Inferior parietal cortex (tissue), 1 donor: ENCODE results near the gene PDGFC.
A peak's percentile ranks its signal among the peaks of the same experiment; 100 is the strongest.

Experiments used
- DNase-seq: peaks from one replicate; pipeline ENCODE4 v3.0.0-alpha.2; 2016; ENCODE audit errors: extremely low spot score

Gene PDGFC

DNA sequence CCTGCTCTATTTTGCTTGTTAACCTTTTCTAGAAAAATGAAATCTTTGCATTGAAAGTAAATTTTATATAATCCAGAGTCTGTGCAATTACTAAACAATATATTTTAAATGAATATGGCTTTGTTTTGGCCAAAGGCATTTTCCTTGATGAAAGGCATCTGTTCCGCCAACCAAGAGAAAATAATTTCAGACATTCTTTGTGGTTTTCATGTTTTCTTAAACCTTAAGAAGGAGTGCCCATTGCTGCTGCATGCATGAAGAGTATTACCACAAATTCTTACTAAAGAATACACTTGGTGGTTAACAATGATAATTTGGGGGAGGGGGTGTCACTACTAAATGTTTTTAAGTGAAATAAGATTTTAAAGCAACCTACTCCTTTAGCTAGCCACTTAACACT lies 2.7 kb upstream of the PDGFC start:
- no peak for DNase-seq

DNA sequence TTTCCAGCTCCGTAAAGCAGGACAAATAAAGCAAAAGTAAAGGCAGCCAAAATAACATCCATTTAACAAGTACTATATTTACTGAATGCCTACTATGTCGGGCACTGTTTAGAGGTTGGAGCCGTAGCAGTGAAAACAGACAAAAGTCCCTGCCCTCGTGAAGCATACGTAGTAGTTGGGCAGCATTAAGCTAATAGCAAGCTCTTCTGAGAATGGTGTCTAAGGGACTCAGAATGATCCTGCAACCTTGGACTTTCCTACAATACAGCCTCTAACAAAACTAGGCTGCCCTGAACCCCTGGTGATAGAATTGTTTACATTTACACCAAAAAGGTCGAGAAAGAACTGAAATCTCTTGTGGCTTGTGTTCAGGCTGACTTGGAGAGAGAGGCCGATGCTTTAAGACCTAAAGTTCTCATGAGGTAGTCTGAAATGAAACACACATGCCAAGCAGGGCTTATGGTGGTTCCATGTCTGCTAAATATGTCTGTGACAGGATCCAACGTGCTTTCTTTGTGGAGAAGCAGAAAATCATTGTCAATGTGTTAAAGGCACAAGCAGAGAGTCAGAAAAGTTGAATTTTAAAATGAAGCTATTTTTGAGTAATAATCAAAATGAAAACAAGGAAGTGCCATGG lies 898 bp upstream of the PDGFC start:
- peak; percentile 36 for DNase-seq

DNA sequence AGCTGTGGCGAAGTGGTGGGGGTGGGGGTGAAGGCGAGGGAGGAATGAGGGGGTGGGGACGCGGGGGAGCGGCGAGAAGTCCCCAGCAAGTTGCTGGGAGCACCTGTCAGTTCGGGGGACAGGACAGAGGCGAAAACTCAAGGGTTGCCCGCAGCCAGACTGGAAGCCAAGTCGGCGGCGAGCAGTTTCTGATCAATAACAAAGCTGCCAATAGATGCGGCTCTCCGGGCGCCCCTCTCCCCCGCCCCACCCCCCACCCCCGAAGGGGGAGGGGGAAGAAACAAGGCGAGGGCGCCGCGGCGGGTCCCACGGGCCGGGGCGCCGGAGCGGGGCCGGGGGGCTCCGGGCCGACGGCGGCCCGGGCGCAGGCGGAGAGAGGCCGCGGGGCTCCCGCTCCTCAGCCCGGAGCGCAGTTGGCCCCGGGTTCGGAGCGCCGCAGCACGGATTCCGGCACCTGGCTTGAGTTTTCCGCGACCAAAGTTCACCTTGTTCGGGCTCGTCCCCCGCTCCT lies 379 bp downstream of the PDGFC start:
- DNase-seq: no peak

DNA sequence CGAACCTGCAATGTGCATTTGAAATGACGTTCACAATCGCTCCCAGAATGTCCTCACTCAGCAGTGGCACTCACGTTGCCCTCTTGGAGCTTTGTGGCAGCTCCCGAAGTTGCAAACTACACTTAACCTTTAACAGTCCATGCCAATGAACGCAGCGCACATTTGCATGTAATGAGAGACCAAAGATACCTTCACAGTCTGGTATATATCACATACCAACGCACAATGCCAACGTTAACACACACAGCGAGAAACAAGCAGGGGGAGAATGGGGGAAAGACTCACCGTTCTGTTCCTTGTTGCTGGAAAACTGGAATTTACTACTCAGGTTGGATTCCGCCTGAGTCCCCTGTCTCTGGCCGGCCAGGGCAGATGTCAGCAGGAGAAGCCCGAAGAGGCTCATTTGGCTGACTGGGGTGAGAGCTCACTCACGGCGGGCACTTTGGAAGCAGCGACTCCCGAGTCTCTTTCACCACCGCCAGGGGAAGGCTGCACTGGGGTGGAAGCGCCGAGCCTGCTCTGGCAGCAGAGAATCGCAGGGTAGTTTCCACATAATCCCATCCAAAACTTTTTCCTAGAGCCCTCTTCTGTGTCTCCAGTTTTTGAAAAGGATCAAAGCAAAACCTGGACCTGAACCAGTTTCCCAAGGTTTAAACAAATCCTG lies 966 bp downstream of the PDGFC start:
- peak; percentile 49 for DNase-seq

DNA sequence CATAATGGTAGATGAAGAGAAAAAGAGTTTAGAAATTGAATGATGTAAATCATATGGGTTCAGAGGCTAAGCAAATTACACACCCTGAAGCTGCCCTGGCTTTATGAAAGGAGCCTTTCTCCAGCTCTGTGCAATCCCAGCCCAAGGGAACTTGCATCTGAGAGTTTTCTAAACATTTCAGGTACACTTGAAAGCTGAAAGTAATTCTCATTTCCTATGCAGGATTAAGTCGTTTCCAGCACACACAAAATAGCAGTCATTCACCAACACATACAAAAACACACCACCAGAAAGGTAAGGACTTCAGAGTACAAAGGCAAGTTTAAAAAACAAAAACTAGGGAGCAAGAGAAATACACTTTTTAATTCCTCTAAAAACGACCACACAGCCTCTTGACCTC lies 1.7 kb downstream of the PDGFC start:
- no peak for DNase-seq

DNA sequence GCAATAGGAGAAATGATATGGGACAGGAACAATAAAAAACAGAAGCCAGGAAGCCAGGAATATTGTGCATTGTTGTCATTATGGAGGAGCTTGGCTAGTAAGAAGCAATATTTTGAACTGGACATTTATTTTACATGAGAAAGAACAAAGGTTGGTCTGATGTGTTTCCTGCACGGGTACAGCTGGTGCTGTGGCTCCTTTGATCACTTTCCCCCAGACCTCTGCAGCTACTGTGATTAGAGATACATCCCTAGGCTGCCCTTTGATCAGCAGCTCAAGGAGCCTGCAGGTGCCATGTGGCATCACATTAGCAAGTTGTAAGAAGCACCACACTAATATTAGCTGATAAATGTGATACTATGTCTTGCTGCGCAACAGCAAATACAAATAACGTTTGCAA lies 2.5 kb downstream of the PDGFC start:
- no peak for DNase-seq

DNA sequence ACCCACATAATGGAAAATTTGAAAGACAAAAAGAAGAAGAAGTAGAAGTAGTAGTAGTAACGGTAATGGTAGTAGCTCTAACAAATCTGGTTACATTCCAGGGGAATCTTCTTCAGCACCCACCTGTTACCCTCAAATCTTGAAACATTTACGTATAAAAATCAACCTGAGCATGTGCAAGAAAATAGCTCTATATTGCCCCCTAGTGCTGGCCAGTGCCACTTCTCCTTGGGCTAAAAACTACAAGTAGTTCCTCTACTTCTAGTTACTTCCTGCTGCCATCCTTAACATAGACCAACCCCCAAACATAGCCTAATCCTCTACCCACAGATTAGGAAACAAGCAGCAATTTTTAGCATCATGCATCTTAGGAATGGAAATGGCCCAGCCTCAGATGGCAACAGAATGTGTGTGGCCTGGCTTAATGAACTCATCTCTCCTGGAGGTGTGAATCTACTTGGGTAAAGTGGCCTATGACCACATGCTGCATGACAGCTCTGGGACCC lies 3.1 kb downstream of the PDGFC start:
- peak; percentile 82 for DNase-seq

DNA sequence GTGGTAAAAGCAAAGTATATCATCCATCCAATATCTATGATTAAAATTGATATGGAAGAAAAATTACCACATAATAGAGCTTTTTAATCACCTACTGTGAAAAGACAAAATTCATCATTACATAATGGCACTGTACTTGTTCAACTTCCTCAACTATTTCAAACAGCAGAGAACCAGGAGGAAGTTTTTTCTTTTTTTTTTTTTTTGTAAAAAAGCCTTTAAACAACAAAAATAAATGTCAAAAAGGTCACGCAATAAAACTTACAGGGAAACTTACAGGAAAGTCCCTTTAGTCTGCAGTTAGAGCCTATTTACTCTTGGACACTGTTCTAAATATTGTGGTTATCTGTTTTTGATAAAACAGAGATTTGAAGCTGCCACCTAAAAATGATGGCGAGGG lies 4.8 kb downstream of the PDGFC start:
- DNase-seq: no peak

DNA sequence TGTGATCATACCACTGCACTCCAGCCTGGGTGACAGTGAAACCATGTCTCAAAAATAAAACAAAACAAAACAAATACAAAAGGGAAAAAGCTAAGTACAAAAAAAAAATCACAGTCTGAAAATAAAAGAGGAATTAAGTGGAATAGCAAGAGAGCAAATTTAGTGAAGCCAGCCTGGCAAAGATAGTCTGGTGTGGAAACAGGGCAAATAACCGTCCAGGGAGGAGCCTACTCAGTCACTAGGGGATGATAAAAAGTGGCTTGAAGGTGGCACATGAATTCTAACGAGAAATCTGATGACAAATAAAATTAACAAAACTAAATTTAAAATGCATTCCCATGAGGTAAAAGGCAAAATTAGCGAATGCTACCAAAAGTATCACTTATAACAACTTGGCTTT lies 8.2 kb downstream of the PDGFC start:
- no peak for DNase-seq

DNA sequence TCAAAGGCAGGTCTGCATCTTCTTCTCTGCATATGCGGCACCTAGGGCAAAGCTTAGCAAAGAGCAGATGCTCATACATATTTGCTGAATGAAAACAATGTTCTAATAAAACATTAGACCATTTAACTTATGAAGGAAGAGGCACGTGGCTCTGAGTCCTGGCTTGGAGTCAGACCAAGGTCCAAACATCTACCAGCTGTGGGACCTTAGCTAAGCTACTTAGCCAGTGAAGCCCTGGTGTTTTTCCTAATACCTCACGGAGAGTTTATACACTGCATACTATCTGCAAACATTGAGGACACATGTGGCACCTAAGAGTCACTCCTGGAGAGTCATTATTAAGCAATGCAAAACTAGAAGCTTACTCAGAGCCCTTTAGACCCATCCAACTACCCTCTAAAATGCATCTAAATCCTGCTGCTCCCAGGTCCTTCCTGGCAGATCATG lies 9.0 kb downstream of the PDGFC start:
- no peak for DNase-seq

DNA sequence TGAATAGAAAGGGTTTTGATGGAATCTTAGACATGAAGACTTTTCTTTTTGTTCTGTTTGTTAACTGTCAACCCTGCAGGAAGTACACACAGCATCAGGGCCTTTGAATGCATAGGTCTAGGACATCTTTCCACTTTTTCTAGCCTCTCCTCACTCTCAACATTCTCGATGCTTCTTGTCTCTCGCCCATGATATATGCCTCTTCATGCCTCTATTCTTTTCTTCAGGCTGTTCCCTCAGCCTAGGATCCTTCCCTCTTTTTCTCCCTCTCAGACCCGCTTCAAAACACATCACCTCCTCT lies 9.6 kb downstream of the PDGFC start:
- no peak for DNase-seq

DNA sequence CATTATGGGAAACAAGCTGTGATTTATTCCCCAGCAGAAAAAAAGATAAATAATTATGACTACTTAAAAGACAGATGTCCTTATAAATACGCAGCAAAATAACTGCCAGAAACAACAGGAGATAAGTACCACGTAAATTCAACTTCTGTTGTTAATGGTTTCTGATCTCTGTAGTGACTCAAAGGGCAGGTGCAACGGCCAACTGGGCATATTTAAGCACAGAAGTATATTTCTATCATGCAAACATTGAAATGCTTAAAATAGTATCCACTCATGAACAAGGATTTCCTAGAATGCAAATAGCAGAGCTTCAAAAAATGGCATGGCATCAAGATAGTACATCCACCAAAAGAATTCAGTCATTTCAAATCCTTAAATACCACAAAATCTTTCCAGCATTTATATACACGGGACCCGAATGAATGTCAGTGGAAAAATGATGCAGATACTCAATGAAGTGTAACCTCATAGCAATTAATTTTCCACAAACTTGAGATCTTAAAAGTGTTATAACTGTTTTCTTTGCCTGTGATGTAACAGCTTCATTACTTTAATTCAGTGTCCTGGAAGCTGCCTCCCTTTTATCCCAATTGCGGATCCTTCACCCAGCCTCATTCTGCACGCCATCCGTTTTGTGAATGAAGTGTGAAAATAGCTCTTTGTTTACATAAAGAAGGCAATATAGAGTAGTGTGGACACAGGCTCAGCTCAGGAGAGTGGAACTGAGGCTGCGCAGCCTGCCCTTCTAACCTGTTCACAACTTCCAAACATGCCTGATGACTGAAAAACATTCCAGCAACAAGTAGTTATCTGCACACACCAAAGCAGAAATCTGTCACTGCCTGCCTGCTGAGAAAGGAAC lies 10.2 kb downstream of the PDGFC start:
- DNase-seq: no peak

DNA sequence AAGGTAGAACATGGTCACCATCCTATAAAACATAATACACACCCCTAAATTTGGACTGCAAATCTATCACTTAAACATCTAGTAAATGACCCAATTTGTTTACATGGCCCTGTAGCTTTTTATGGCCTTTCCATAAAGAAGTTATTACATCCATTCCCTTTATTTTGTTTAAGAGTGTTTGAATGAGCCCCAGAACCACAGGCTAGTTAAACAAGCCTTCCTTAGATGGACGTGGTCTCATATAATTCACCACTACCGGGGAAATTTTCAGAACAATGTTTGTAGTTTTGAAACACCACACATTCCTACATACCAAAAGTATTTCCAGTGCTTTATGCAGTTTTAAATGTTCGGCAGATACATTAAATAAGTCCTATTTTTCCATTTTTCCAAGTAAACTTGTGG lies 12.3 kb downstream of the PDGFC start:
- DNase-seq: no peak

DNA sequence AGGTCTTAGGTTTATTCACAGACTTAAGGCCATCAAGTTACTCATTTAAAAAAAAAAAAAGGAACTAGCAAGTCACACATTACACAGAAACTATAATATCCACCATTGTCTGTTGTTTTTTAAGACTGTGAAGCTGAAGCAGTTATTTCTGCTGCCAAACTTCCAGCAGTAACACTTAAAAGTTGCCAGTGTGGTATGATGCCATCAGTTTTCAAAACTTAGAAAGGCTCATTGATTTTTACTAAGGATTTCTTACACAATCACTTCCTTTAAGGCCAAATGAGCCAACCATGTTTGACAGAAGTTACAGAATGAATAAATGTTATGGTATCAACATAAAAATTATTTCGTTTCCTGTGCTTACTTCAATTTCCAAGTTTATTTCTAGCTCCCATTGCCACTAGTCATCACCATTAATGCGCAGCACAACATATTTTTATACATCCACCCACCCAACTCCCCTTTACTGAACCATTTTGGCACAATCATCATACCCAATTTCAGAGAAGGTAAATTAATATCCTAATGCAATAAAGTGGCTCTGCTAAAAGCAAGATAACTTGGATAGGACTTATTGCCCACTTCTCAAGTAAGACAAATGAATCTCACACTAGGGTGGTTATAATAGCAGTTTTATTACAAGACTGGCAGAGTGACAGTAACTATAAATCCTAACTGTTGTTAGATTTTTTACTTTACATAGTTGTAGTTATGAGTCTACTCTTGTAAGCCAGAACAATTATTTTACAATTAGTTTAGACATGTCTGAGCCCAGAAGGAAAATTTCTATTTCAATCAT lies 13.1 kb downstream of the PDGFC start:
- DNase-seq: no peak

DNA sequence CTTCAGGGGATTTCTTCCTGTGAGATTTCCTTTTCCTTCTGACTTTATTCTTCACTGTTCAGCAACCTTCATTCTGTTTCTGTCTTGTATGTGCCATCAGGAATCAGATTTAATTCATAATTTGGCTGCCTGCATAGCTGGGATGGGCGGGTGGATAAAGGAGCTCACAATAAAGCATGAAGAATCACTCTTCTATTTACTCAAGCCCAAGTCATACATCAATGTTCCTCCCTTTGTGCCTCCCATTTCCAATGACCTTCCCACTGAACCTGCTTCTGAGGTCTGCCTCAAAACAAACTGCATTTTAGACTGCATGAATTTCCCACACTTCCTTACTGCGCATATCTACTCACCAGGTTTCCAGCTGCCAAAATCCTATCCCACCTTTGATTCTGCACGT lies 14.0 kb downstream of the PDGFC start:
- no peak for DNase-seq

DNA sequence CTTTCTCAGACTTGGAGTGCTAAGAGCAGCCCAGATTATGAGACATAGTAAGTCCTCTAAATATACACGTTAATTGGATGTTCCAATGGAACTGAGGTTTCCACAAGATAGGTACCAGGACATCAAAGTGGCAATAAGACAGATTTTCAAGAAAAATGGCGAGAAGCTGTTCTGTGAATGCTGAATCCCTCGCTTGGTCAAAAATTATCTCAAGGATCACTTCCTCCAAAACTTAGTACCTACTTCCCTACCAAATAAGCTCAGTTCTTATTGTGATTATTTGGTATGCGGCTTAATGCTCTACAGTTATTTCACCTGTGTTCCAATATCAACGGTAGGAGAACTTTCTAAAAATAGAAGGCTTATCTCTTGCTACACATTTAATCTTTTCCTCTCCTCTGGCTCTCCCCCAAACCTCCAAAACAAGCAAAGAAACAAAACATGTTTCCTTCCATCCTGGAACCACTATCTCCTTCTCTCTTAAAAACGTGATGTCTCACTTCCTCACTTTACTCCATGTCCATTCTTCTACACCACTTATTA lies 14.7 kb downstream of the PDGFC start:
- no peak for DNase-seq

DNA sequence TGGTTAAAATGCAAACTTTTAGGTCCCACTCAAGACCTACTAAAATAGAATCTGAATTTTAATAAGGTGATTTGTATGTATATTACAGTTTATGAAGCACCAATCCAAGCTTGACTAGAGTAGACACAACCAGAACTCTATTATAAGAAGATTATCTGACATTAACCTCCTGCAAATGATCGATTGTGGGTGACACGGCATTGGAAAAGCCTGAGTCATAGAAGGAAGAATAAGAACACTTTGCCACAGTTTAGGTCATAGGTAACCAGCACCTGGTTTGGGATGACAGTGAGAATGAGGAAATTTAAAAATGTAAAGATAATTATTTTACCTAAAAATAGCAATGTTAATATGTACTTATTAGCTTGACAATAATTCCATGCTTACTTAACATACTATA lies 15.2 kb downstream of the PDGFC start:
- DNase-seq: no peak

DNA sequence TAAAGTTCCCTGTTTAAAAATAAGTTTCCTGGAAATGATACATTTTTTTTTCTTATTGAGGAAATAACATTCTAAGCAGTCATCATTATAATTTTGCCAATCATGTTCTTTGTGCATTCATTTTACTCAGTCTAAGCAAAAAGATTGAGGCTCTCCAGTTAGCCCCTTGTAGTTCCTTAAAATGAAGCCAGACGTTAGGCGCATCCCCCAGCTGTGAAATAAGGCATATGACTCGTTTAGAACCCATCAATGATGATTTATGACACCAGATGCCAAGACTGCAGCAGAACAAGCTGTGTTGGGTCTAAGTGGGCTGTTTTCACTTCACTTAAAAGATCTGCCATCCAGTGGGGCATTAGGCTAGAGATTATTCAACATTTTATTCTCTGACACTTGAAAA lies 17.0 kb downstream of the PDGFC start:
- no peak for DNase-seq

DNA sequence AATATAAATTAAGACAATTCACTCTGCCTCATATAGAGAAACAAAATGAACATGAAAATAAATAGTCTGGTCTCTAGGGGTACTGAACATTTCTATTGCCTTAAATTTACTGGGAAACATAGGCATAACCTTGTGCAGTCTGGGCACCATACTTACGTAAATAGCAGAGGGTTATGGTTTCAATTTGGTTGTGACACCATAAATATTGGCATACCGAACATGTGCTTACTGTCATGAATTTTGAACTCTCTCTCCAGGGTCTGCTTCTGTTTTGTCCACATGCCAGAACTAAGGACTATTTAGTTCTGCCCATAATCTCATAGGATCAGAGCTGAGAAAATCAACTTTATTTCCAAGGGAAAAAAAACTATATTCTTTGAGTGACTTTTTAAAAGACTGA lies 17.6 kb downstream of the PDGFC start:
- DNase-seq: no peak

DNA sequence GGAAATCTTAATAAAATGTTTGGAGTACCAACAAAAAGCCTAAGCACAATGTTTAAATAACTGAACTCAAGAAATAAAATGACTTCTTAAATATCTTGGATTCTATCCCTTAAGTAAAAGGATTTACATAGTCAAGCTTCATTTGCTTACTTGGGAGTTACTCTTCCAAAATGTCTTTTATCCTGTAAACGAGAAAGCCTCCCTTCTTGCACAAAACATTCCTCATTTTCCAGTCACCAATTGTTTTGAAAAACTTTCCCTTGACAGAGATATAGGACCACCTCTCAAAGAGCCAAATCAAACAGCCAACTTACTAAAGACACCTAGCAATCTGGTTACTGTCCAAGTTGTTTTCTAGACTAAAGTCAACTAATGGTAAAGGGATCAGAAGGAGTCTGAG lies 18.6 kb downstream of the PDGFC start:
- no peak for DNase-seq

DNA sequence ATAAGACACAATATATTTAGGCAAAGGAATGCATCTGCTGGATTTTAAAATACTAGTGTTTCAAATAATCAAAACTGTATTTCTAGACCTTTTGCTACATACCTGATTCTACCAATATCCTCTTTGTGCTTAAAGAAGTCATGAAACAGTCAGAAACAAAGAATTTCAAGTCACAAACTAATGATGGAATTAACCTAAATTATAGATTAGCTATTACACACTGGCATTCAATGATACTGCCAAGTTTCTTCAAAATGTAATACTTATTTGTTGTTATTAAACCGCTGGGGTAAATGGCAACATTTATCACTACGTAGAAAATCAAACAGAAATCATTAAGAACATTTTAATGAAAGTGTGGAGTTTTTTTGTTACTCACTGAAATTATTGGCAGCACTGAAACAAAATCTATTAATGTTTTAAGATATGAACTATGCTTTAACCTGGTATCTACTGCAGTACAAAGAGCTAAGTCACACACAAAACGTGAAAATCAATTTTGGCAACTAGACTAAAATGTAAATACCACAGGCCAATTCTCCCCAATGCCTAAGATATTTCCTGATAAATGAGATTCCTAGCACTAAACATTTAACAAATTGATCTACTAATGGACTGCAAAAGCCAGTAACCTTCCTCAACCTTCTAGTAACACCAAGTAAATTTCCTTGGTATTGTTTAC lies 19.4 kb downstream of the PDGFC start:
- no peak for DNase-seq
